GM18907 (cell line): ENCODE data around the gene DCTN1.
"Not testable (repeated sequence)": the region's sequence is repeated elsewhere in the genome, so short reads cannot be mapped to it uniquely, and the experiment has no call there.

Source experiments
- ATAC-seq: cut with Tn5 transposase; IDR thresholded peaks from one replicate; pipeline ENCODE4 v1.9.1; 2021; ENCODE audit warnings: mild to moderate bottlenecking, moderate library complexity; ENCODE audit not compliant: unreplicated experiment

The DCTN1 gene

DNA sequence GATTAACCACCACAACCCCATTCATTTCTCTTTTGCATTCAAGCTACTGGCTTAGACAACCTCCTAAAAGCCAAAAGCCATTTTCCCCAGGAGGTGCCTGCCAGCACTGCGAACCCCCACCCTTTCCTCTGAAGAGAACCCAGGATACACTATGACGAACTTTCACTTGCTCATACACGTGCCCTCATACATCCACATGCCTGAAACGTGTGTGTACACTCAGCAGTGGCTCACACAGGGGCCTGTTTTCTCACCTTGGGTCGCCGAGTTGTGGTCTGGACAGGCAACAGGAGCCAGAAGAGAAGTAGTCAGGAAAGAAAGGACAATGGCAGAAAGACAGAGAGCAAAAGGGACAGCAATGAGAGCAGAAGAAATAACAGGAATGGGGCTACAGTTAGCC, 7.4 kb downstream of the DCTN1 start:
- ATAC-seq = no peak

DNA sequence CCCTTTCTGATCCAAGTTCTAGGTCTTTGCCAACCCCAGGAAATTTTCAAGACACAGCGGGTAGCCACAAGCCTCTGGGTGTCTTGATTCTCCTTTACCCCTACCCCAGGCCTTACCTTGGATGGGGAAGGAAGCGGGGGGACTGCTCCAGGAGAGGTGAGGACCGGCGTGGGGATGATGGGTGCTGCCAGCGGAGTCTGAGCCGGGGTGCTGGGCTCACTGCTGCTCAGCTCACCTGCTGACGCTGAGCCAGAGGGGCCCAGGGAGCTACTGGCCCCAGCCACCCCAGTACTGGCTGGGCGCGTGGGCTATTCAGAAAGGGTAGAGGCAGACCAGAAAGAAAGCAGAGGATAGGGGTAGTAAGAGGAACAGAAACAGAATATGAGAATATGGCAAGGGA, 8.7 kb downstream of the DCTN1 start:
- no peak for ATAC-seq

DNA sequence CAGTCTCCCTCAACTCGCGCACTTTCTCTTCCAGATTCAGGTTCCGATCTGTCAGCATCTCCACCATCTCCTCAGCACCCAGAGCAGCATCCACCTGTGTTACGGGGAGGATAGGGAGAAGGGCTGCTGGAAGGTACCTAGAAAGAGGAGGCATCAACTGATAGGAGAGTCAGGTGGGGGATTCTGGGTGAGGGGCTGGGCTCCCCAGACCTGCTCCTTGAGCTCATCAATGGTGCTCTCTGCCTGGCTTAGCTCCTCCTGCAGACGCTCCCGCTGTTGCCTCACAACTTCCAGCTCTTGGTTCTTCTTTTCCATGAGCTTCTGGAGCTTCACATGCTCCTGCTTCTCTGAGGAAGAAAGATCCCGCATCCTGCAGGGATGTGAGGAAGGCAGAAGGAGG, 10.1 kb downstream of the DCTN1 start:
- ATAC-seq = no peak

DNA sequence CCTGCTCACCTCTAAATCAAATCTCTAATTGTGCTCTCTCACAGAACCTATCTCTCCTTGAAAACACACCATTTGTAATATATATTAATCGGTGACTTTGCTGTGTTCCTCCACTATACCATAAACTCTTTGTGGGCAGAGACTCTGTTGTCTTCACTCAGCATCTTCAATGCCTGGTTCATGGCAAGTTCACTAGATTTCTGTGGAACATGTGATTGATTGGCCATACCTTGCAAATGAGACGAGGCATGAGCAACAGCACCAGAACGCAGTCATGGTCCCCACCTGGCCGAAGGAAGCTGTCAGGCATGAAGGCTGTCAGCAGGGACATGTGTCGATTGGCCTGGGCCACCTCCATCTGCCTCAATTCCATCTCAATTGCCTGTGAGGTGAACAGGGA, 11.6 kb downstream of the DCTN1 start:
- no peak for ATAC-seq

DNA sequence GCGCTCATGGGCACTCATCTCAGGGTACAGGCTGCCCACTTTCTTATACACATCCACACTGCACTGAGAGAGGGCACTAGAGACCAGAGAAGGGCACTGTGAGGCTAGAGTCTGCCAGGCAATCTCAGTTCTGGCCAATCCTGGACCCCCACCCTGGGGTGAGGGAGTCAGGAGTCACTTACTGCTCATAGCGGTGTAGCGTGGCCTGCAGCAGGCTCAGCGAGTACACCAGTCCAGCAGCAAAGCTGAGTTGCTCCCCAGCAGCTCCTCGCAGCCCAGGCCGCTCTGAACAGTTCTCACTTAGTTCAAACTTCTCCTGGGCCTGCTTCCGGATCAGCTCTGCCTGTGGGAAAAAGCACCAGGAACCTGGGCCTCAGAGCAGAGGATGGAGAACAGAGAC, 12.3 kb downstream of the DCTN1 start:
- ATAC-seq = no peak

GRCh38 chr2:74366036-74366435, 14.1 kb downstream of the DCTN1 start:
- no peak for ATAC-seq

GRCh38 chr2:74364533-74365505, 15.3 kb downstream of the DCTN1 start:
- ATAC-seq = no peak

DNA sequence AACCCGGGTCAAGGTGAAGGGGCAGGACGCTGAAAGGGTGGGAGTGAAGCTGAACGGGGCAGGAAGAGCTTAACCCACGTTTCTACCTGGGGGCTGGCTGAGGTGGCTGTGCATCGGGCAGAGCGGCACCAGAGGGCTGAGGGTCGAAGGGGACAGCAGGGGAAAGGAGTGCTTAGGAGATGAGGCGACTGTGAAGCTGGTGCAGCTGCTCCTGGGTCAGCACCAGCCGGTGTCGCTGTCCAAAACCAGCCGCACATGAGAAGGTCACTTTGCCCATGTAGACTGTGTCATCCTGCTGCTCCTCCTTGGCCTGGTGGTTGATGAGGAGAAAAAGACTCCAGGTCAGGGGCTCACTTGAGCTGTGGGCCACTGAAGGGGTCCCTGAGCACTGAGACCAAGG, 18.8 kb downstream of the DCTN1 start:
- no peak for ATAC-seq

DNA sequence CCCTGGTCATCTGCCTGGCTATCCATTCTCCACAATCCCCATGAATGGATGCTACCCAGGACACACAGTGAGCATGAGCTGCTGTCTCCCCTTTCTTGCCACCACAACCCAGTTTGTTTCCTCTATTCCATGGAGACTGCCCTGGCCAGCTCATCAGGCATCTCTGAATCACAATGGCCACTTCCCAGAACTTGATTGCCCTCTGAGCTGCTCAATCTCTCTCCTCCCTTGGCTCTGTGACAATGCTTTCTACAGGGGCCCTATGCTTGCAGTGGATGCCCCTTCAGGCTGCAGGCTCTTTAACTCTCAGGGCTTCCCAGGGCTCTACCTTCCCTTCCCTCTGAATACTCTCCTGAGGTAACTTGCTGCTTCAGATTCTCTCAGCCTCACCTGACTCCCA, 22.5 kb downstream of the DCTN1 start:
- ATAC-seq = no peak

DNA sequence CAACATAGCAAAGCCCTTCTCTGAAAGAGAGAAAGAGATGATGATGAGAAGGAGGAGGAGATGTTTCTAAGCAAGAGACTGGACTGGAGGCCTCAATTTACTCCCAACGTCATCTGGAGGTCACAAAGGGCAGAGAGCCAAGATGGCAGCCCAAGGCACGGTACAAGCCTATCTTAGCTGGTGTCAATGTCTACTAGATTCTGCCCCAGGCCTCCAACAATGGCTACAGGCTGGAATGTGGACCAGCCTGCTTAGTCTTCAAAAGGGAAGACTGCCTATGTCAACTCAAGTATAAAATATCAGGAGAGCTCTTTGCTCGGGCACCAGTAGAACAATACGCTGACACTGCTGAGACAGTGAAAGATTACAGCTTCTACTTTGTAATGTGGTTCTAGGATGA, 30.2 kb downstream of the DCTN1 start:
- ATAC-seq = no peak

DNA sequence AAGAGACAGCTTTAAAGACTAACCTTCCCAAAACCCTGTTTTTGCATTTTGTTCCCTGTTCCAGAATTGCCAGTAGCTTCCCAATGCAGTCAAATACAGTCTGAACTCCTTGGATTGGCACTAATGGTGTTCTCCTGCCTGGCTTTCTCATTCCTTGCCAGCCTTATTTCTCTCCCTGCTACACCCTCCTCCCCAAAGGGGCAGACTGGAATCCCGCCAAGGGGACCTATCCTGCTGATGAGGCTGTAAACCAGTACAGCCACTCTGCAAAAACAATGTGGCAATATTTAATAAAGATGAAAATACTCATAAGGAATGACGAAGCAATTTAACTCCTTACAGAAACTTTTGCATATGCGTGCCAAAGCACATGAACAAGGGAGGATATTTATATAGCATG, 32.4 kb downstream of the DCTN1 start:
- no peak for ATAC-seq

DNA sequence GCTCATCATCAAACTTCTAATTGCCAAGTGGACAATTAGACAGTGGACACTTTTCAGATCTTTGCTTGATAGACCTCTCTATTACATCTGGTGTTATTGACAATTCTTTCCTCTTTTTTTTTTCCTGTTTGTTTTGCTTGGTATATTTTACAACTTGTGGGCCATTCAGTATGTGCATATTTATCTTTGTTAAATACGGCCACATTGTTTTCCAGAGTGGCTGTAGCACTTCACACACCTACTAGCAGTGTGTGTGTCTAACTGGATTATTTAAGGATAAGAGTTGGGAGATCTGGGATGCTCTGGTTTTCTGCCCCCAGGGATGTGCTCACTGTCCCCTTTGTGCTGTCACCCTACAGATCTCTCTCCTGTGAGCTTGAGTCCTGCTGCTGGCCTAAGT, 32.8 kb downstream of the DCTN1 start:
- ATAC-seq = no peak

DNA sequence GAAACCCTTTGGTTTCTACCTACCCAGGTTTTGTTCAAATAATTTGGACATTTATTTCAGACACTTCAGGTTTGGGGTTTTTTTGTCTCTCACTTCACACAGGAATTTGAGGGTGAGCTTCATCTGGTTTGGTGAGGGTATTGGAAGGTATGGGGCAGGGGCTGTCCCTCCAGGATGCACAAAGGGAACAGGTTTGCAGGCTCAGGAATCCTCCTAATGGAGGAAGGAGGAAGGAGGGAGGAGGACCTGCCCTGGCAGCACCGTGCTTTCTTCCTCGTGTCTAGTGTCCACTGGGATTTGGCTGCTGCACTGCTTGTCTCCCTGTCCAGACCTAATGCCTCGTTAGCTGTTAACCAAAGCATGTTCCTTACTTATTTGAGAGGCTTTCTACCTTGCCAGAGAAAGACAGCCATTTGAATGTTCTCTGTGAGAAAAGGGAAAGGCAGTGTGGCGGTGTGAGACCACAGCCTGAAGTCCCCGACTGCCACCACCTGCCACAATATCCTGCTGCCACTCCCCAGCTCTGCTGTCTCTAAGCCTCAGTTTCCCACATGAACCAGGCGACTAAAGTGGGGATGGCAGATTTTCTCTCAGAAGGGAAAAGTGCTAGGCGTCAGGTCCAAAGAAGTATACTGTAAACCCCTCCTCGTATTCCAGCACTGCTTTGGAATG, 34.7 kb downstream of the DCTN1 start:
- no peak for ATAC-seq

DNA sequence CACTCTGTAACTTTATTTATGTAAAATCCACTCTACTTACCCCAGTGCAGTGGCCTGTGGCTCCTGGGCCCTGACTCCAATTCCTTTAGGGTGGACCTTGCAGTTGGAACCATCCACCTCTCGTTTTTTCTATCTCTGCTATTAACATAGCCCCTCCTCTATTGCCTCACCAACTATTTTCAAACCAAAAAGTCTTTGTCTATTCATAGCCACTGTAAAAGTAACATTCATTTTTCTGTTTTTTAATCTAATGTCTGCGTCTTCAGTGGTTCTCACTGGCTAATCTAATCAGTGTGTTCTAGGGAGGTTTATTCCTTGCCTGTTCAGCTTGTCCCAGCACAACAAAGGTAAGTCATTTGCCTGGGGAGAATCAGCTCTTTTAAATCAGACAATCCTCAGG, 36.8 kb downstream of the DCTN1 start, which contains the start of gene SLC4A5:
SLC4A5 (minus strand) TSS at position 101 of the 400 bp plus-strand sequence. CDS start 28,393 bp downstream, outside the sequence.
- no peak for ATAC-seq

- ATAC-seq = not testable (repeated sequence)
These were observed 43.9 kb downstream of the DCTN1 start for GRCh38 chr2:74336227-74336626.

- ATAC-seq = no peak
These were observed 45.2 kb downstream of the DCTN1 start for GRCh38 chr2:74334931-74335333.

- no peak for ATAC-seq
These were observed 46.1 kb downstream of the DCTN1 start for GRCh38 chr2:74333896-74334586.

- no peak for ATAC-seq
These were observed 46.9 kb downstream of the DCTN1 start for GRCh38 chr2:74333175-74333574.

DNA sequence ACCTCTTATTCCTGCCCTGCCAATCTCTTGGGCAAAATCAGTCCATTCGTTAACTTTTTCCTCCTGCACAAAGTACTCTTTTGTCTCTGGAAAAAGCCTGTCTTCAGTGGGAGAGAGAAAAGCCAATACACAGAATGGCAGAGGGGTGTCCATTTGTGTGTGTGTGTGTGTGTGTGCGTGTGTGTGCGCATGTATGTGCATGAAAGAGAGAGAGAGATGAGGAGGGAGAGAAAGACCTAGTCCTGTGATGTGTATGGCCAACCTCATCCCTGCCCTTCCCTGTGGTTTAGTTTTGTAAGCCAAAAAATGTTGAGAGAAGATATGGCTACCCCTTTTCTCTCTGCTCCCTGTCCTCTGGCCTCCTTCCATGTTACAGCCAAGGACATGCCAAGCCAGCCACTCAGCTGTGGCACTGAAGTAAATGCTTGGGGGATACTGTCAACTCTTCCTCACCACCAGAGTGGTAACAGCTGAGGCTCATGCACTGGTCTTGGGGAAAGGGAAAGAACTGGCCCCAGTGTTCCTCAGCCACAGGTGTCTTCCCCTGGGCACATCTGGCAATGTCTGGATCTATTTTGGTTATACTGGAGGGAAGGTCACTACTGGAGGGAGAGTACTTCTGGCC, 47.4 kb downstream of the DCTN1 start:
- no peak for ATAC-seq

DNA sequence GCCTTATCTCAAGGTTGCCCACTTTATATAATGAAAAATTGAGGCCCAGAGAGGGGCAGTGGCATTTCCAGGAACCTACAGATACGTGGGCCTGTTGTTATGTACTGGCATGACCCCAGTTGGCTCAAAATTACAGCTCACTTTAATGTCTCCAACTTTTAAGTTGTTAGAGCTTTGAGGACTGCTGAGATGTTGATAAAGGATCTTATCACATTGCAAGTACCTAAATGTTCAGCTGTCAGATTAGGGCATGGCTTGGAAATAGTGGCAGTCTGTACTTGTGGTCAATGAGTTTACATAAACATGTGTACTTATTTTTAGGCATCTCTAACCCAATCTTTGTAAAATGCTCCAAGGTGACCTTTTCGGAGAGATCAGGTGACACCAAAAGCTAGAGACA, 51.5 kb downstream of the DCTN1 start:
- ATAC-seq = no peak

GRCh38 chr2:74328074-74328473, 52.0 kb downstream of the DCTN1 start:
- ATAC-seq = no peak
